GM18502 (cell line): ENCODE measurements around the gene SEMA4D.
A peak's percentile ranks its signal among the peaks of the same experiment; 100 is the strongest.

Experiments used
- ATAC-seq: cut with Tn5 transposase; IDR thresholded peaks from one replicate; pipeline ENCODE4 v1.9.1; 2021; ENCODE audit warnings: mild to moderate bottlenecking; ENCODE audit not compliant: unreplicated experiment, poor library complexity

Gene SEMA4D

DNA sequence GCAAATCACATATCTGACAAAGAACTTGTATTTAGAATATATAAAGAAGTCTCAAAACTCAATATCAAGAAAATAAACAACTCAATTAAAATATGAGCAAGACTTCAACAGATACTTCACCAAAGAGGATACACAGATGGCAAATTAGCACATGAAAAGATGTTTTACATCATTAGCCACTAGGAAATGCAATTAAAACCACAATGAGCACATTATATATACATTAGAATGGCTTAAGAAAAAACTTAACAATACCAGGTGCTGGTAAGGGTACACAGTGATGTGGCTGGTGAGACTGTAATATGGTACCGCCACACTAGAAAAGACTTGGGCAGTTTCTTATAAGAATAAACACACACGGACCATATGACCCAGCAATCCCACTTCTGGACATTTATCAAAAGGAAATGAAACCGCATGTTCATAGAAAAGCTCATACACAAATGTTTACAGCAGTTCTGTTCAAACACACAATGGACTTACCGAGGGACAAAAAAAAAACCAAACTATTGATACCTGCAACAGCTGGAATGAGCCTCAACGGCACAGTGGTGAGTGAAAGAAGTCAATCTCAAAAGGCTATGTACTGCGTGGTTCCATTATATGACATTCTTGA is 27.6 kb downstream of the SEMA4D start:
- ATAC-seq: no peak

DNA sequence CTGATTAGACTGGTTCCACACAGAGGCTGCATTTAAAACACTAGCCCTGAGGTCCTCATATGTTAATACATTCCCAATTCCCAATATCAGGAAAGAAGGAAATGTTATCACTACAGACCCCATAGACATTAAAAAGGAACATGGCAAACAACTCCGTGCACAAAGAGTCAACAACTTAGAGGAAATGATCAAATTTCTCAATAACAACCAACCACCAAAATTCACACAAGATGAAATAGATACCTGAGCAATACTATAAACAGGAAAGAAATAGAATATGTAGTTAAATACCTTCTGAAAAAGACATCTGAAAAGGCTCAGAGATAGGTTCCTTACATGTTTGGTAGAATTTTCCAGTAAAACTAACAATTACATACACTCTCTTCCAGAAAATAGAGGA is 28.9 kb downstream of the SEMA4D start:
- ATAC-seq: no peak

DNA sequence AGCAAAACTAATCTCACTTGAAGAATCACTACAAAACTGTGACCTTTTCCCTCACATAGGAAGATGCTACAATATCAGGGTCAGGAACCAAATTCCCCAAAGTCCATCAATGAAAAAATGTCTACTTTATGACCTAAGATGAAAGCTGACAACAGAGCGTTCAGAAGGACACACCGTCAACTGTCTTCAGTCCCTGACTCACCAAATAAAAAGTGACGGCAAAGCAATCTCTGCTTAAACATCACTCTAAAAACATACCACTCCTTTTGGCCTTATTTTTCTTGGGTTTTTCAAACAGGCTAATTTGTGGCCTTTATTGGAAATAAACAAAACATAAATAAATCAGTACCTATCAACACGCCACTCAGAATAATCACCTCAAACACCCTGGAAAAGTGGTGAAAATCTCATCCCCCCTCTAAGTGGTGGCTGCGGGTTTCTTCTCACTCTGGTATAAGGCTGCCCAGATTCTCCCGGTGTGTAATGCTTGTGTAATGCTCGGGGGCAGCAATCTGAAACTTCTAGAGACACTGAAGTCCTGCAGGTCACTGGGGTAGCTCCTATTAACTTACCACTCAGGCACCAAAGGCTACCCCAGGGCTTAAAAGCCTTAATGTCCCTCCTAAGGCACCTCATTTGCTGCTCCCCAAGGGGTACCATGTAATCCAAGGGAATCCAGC is 29.5 kb downstream of the SEMA4D start:
- ATAC-seq: no peak

DNA sequence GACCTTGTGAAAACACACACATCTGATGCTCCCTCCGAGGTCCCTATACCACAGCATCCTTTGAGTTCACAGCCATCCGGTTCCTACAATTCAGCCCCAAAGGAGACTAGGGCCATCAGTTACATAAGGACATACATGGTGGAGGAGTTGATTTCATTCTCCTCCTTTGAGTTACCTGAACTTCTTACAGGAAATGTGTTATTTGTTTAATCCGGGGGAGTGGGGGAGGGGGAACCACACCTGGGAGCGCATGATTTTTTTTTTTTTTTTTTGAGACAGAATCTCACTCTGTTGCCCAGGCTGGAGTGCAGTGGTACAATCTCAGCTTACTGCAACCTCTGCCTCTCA is 30.7 kb downstream of the SEMA4D start:
- no peak for ATAC-seq

DNA sequence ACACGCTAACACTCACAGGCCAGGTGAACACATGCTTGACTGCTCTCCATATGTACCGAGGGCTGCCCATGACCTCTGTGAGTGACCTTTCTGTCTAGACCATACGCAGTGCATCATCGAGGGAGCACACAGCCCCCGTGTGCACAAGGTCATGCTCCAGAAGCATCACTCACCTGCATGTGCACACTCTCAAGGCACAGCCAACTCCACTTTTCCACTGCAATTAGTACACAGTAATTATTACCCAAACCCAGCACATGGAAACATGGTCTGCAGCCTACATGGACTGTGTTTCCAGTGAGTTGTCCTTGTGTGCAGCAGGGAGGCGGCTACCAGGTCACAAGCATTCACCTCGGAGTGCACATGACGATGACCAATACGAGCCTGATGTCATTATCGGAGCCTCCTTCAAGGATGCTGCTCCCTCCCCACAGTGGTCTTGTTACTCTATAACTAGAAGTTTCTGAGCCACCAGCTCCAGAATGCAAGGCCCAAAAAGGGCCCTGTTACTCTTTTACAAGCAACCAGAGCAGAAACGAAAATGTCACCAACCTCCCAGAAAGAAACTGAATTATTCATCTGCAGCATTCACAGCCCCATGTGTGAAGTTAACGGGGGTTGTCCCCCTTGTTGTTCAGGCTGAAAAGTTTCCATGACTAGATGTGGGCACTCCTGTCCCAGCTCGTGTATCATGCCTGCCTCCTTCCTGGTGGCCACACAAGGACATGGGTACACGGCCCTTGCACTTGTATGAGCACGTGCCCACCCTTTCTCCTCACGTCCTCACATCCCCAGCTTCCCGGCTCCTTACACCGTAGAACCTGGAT is 31.2 kb downstream of the SEMA4D start:
- peak; percentile 50 for ATAC-seq

DNA sequence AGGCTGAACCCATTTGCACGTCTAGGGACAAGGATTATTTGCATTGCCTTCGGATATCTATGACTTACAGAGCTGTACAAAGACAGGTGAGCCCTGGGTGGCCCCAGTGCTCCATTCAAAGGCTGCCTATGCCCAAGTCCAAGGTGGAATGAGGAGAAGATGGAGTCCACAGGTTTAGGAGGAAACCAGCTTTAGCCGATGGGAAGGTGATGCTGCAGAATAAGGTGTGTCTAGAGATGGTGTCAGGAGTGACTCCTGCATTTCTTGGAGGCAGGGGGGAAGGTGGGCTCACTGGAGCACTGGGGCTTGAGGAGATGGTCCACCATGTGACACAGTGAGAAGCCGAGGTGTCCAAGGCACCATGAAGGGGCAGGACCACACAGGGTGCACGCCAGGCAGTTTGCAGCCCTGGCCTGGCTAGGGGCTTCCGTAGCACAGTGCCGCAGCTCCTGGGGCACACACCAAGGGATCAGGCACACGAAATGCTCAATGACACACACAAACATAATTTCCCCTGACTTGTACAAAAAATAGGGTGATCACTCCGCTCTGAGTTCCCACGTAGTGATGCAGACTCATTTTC is 32.1 kb downstream of the SEMA4D start:
- ATAC-seq: no peak

DNA sequence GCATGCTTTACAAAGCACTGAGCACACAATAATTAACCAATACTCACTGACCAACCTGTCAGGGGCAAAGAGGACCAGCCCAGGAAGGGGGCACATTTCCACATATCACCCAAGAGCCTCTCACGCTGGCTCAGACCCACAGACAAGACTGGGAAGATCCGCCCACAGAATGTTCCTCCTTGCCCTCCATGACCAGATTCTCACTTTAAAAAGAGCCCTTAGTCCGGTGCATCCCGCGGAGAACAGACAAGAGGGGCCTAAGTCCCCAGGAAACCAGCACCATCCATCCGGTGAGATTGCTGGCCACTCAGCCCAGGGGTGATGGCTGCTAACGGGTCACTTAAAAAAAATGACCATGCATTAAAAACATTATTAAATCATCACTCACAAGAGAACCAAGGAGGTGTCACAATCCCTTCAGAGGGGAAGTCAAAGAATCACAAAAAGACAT is 32.9 kb downstream of the SEMA4D start:
- ATAC-seq: no peak

DNA sequence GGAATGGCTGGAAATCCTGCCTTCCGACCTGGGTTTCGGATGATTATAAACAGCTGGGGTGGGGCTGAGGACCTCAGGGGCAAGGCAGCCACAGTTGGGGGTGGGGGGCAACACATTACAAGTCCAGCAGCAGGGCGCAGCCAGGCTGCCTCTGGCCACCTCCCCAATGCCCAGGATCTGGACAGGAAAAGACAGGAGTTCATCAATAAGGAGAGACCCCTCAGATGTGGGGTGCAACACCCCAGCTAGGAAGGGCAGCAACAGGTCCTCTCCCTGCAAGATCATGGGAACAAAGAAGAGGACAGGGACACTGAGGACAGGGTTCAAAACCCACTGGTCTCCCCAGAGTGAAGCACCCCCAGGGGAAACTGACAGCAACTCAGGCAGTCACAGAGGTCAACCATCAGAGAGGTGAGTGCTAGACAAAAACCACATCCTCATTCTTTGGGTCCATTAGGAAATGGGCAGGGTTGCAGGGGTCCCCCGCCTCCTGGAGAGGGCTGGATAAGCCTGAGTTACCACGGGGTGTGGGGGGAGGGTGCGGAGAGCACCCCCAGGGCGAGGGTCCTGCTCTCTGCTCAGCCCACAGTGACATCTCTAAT is 33.5 kb downstream of the SEMA4D start:
- peak; percentile 40 for ATAC-seq

DNA sequence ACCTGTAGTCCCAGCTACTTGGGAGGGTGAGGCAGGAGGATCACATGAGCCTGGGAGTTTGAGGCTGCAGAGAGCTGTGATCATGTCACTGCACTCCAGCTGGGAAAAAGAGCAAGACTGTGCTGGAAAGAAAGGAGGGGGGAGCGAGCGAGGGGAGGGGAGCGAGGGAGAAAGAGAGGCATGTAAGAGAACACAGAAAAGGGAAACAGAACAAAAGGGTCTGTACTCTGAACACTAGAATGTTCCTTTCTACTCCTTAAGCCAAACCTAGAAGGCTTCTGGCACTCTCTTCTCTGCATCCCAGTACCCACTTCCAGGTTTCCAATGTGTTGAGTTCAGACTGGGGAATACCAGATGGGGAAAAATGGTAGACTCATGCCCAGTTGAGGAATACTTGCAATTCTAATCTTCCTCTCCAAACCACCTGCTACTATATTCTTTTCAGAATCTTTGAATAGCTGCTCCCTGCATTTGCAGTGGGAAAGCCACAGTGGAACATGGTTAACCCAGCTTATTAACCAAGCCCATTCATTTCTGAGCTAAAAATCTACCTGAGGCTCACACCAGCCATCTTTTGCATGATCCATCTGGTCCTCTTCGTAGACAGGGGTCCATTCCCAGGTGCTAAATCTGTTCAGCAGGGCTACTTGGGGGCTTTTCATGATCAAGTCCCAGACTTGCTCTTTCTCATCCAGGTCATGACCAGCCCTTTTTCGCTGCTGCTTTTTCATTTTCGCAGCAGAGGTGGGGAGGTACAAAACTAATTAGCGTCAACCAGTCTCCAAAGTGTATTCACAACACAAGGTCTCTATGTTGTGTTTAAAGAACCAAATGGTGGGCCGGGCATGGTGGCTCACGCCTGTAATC is 34.9 kb downstream of the SEMA4D start:
- ATAC-seq: no peak

DNA sequence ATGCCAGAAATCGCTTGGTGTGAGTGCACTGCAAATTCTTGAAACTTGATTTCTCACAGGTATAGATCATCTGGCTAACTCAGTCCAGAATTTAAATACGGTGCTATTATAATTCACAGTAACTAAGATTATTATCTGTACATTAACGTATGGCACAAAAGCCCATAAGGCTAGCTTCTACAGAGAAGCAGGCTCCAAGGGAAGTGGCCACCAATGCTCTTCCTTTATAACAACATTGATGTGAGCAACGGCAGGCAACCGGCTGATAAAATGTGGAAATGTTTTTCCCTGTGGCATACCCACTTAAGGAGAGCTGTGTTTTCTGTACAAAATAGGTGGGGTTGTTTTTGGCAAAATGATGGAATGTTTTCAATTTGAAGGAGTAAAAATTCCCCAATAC is 35.7 kb downstream of the SEMA4D start:
- no peak for ATAC-seq

DNA sequence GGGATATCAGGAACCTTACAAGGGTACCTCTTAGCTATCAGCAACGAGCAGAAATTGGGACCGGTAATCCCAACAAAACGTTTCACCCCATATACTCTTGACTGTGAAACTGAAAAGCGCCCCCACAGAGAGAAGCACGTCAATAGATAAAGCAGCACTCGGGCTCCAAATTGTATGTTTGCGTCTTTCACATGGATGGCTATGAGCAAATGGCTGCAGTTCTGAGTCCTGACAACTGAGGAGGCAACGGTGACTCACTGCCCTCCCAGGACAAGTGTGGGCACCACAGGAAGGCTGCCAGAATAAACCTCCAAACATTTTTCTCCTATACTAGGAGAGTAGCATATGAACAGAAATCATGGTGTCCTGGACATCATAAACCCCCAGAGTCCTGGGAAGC is 36.6 kb downstream of the SEMA4D start:
- ATAC-seq: no peak

DNA sequence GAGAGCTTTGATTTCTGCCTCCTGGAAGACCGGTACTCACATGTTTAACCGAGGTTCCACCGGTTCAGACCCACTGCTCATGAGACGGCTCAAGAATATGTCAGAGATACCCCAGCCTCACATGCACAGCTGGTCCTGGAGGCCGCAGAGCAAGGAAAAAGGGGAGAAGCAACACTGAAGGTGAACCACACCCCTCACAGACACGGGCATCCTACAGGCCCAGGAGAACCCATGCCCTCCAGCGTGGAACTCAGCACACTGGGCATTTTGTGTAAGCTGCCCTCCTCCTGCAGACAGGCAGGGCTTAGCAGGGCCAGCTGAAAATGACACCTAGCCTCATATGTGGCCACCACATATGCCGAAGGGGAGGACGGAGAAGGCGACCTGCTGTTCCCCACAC is 37.4 kb downstream of the SEMA4D start:
- no peak for ATAC-seq

DNA sequence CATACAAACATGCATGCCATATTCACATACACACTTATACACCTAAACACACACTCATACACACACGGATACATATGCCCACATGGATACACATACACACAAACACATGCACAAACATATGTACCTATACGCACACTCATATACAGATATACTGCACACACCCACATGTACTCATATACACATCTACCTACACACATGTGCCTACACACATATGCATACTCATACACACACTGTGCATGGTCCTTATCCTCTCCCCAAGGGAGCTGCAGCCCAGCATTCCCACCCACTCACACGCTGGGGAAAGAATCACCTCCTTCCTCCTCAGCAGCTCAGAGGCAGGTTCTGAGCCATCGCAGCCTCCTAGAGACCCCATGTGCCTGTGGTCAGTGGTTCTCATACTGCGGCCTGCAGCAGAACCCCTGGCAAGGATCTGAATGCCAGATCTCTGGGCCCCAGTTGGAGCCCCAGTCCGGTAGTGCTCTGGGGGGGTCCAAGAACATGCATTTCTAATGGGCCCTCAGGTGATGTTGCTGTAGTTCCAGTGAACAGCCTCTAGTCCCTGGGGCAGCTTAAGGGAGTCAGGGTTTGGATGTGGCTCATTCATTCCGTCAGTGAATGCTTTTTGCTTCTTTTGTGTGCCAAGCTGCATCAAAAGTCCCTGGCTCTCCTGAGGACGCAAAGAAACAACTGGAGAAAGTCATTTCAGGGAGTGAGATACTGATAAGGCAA is 39.0 kb downstream of the SEMA4D start:
- no peak for ATAC-seq

DNA sequence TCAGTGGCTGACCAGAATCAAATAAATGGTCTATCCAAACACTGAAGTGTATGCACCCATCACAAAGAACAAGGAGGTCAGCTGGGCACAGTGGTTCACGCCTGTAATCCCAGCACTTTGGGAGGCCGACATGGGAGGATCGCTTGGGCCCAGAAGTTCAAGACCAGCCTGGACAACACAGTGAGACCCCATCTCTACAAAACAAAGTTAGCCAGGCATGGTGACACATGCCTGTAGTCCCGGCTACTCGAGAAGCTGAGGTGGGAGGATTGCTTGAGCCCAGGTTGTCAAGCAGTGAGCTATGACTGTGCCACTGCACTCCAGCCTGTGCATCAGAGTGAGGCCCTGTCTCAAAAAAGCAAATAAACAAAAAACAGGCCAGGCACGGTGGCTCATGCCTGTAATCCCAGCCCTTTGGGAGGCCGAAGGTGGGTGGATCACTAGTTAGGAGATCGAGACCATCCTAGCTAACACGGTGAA is 40.5 kb downstream of the SEMA4D start:
- ATAC-seq: no peak

DNA sequence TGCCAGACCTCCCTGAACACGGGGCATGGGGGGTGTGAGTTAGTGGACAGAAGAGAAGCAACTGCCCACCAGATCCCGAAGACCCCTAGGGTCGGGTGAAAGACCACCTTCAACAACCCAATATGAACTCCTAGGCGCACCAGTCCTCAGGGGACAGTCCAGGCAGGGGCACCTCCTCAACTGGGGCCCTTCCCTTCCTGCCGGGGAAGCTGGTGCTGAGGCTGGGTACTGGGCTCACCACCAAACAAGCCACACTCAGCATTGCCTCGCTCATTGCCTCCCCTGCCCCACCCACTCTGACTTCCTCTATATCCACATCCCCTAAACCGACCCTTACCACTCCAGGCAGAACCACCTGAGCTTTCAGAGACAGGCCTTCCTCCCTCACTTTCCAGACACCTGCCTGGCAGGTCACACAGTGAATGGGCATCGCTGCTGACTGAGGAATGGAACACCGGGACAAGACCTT is 42.5 kb downstream of the SEMA4D start:
- ATAC-seq: no peak

DNA sequence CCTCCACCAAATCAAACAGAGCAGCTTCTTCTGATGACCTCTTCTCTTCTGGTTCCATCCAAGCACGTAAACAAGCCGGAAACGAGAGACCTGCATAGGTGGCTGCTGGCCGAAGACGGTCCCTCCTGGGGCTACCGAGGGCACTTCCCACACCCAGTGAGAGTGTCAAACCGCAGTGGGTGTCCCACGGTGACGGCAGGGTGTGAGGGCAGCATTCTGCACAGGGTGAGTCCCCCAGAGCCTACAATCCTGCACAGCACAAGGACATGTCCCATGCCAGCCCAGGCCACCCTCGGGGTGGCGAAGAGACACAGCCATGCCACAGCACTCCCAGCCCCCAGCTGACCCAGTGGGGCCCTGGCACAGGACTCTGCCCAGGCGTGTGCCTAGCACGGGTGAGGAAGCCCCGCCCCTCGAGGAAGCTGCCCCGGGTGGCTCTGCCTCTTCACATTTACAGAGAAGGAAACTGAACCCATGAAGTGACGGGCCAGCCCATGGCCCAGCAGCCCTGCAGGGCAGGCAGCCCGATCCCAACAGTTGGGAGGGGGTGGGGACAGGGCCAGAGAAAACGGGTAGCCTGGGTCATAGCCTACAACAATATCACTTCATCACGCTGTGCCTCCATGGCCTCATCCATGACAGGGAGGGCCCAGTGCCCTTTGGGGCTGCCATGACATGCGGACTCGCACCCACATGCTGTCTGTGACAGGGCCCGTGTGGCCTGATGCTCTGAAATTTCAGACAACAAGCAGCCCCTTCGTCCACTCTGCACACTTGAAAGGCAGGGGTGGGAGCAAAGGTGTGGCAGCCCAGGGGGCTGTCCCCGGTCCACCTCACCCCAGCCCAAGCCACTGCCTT is 43.2 kb downstream of the SEMA4D start:
- no peak for ATAC-seq

DNA sequence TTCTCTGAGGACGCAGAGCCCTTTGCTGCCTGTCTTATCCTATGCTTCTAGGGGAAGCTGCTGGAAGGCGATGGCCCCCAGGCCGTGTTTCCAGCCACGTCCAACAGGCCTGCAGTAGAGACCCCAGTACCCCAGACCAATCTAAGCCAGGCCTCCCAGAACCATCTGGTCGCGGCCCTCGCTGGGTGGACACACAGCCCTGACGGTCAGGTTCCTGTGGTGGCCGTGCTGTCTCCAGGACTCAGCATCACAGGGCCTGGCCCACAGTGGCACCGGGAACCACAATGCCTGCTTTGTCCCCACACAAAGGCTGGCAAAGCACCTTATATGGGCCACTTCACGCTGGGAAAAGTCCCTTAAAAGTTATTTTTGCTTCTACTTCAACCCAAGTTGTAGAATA is 44.5 kb downstream of the SEMA4D start:
- ATAC-seq: no peak

DNA sequence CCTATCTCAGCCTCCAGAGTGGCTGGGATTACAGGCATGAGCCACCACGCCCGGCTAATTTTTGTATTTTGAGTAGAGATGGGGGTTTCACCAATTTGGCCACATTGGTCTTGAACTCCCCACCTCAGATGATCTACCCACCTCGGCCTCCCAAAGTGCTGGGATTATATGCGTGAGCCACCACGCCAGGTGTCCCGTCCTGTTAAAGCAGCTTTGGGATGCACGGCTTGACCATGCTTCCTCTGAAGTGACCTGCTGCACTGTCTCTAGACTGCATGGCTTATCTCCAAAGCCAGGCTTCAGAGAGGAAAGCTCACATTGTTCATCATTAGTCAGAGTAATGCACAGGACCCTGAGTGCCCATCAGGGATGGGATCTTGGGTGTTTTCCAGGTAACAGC is 45.4 kb downstream of the SEMA4D start:
- no peak for ATAC-seq
